MM.1S (cell line): Measurements from ENCODE around the gene ALDH9A1.

Experiments
- EZH2 ChIP-seq: fragments of 300-600 bp; sonication (generic); optimal IDR thresholded peaks from 2 replicates; pipeline ENCODE3; 2017; ENCODE audit warnings: low read depth, mild to moderate bottlenecking, antibody characterized with exemption, low read length, mixed read lengths
- EZH2phosphoT487 ChIP-seq: fragments of 300-600 bp; sonication (generic); IDR thresholded peaks from 2 replicates; pipeline ENCODE4 v1.6.1; 2018; ENCODE audit warnings: antibody characterized with exemption, low read length
- TF ChIP-seq, protein P1 (sequence below): fragments of 300-600 bp; sonication (generic); IDR thresholded peaks from 2 replicates; pipeline ENCODE4 v1.5.1; 2016; ENCODE audit warnings: antibody characterized with exemption, low read length, mixed read lengths

- no peak for TF ChIP-seq EZH2phosphoT487
- TF ChIP-seq, protein P1, sequence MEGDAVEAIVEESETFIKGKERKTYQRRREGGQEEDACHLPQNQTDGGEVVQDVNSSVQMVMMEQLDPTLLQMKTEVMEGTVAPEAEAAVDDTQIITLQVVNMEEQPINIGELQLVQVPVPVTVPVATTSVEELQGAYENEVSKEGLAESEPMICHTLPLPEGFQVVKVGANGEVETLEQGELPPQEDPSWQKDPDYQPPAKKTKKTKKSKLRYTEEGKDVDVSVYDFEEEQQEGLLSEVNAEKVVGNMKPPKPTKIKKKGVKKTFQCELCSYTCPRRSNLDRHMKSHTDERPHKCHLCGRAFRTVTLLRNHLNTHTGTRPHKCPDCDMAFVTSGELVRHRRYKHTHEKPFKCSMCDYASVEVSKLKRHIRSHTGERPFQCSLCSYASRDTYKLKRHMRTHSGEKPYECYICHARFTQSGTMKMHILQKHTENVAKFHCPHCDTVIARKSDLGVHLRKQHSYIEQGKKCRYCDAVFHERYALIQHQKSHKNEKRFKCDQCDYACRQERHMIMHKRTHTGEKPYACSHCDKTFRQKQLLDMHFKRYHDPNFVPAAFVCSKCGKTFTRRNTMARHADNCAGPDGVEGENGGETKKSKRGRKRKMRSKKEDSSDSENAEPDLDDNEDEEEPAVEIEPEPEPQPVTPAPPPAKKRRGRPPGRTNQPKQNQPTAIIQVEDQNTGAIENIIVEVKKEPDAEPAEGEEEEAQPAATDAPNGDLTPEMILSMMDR = no peak
- TF ChIP-seq EZH2 = no peak
Observed at GRCh38 chr1:165666152-165666825, 32.1 kb downstream of the ALDH9A1 start.
